HG03196 (cell line): Measurements from ENCODE around the gene ARHGAP27.

Experiments
- ATAC-seq: cut with Tn5 transposase; IDR thresholded peaks from one replicate; pipeline ENCODE4 v1.9.1; 2021; ENCODE audit not compliant: unreplicated experiment

The ARHGAP27 gene

DNA sequence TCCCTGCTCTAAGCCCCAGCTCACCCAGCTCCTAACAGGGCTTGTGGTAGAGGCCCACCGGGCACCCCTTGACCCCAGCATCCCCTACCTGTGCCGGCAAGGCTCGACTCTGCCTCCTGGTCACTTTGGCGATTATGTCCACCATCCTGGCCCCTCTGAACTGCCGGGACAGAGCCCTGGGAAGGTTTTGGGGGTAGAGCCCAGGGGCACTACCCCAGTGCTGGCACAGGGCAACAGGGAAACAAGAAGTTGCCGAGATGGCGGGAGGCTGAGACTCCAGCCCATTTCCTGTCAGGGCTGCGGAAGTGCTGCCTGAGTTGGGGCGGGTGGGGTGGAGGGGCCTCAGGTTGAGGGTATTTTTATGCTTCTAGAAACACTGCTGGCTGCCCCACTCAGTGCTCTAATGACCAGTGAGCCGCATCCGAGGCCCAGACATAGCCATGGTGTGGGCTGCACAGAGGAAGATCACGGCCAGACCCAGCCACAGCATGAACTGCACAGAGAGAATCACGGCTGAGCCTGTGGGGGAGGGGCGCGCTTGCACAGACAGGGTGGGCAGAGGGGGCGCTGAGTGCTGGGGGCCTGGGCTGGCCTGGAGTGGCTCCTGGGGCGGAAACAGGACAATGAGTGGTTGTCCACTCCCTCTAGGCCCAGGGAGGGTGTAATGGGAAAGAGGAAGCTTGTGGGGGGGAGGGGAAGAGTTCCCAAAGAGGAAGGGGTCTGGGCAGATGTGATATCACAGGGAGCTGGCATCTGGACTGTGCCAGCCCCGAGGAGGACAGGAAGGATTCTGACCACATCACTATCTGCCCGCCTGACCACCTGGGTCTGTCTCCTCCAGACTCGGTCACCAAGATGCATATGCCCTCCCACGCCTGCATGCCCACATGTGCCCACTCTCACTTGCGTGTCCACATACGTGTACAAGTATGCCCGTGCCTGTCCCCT is 22.3 kb downstream of the ARHGAP27 start:
- peak; percentile 53 for ATAC-seq

DNA sequence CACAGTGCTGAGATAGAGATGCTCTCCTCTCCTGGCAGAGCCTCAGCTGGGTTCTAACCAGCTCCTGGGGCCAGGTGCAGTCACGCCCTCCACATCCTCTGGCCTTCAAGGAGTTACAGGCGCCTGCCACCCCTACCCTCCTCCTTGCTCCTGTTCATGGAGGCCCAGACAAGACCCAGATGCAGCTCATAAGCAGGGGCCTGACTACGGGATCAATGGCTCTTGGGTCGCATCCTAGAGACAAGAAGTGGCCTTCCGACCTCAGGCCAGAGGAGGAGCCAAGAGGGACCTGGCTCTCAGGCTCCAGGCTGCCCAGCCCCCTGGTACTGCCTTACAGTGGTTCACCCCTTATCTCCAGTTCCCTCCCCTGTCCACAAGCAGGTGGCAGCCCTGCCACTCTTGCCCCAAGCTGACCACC is 23.0 kb downstream of the ARHGAP27 start:
- ATAC-seq: peak; percentile 3

GRCh38 chr17:45408611-45409421 is 23.9 kb downstream of the ARHGAP27 start:
- no peak for ATAC-seq

GRCh38 chr17:45406107-45406506 is 26.6 kb downstream of the ARHGAP27 start:
- no peak for ATAC-seq

GRCh38 chr17:45405250-45406086 is 27.2 kb downstream of the ARHGAP27 start:
- no peak for ATAC-seq

DNA sequence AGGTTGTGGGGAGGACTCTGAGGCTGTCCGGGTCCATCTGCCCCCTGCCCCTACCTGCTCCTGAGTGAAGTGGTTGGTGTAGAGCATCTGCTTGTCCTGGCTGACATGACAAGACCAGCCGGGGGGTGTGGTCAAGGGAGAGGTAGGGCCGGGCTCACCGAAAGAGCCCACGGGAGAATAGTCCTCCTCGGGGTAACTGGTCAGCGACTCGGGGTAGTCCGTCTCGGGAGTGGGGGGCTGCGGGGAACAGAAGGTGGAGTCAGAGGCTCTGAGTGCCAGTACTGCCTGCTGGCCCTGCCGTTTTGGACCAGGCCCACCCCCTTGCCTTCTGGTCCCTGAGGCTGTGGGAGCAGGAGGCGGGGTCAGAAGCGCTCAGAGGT is 27.8 kb downstream of the ARHGAP27 start:
- no peak for ATAC-seq

- no peak for ATAC-seq
Measured at GRCh38 chr17:45403906-45404490, 28.7 kb downstream of the ARHGAP27 start.

GRCh38 chr17:45402916-45403315 is 29.8 kb downstream of the ARHGAP27 start:
- no peak for ATAC-seq

DNA sequence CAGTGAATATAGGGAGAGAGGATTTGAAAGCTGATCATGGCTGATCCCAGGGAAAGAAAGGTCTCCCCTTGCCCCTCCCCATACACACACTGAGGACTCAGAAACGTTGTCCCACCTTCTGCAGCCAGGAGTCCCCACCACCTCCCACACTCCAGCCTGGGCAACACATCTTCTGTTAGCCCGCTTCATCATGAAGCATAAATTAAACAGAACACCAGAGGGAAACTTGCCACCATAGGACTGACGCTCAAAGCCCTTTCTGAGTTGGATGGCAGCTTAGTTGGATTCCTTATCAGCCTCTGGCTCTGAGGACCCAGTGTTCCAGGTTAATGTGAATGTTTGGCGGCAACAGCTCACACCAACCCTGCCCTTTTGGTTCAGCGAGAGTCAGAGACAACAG is 33.9 kb downstream of the ARHGAP27 start:
- no peak for ATAC-seq

DNA sequence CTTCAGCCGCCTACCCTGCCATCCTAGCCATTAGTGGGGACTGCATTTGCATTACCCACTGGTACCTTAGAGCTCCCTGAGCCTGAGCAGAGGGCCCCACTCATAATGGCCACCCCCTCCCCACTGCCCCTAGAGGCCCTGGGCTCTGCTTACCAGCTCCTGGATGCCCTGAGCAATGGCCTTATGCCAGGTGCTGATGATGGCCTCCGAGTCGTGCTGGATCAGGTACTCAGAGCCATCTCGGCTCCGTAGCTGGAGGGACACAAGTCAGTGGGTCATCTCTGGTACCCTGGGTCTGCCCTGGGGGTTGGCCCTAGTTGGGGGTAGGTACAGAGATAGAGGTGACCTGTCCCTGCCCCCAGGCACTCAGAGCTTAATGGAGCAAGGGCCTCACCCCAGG is 34.9 kb downstream of the ARHGAP27 start:
- no peak for ATAC-seq

DNA sequence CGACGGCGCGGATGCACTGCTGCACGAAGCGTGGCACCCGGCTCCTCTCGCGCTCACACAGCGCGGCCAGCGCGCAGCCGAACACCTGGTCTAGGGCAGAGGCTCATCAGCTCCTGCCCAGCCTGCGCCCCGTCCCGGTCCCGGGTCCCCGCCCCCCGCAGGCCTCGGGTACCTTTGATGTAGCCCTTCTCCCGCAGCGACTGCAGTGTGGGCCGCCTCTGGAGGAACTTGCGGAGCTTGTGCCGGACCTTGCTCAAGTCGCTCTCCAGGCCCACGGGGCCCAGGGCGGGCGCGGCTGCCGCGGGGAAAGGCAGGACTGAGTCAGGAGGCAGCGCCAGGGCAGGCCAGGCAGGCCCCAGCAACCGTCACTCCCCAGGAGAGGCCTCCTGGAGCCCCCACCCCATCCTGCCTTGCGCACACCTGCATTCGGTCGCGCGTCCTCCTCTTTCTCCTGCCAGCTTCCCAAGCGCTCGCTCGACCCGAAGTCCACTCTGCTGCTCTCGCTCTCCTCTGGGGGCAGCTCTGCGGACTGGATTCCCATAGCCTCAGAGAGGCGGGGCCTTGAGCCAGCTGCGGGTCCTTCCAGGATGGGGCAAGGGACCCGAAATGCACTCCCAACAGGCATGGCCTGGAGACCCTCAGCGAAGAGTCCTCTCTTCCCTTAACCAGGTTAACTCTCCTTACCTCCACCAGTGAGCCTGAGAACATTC is 36.0 kb downstream of the ARHGAP27 start:
- no peak for ATAC-seq

GRCh38 chr17:45395569-45396415 is 36.9 kb downstream of the ARHGAP27 start:
- no peak for ATAC-seq

DNA sequence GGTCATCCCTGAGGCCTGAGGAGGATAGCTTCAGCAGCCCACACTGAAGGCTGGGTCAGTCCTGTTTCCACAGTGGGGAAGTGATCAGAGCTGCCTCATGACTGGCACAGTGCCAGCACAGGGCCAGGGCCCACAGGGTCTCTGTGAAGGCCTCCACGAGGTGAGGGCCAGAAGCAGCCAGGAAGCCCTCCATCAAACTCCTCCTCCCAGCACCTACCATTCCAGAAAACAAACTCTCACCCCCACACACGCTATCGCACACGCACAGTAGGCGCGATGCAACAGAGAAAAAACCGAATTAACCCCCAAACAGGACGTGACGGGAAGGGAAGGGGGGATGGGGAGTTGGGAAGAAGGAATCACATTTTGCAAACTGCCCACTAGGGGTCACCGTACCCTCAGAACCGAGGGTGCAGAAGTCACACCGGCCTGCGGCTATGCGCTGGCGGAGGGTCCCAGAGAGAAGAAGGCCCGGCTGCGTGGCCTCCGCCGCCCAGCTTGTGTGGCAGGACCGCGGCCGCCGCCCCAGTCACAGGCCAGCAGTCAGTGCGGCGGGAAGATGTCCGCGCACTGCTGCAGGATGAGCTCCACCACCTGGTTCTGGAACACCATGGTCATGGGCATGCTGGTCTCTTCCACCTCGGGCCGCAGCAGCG is 37.6 kb downstream of the ARHGAP27 start:
- no peak for ATAC-seq

GRCh38 chr17:45394564-45394912 is 38.1 kb downstream of the ARHGAP27 start:
- no peak for ATAC-seq

- no peak for ATAC-seq
Measured at GRCh38 chr17:45394091-45394490, 38.6 kb downstream of the ARHGAP27 start.

GRCh38 chr17:45393411-45393810 is 39.3 kb downstream of the ARHGAP27 start:
- no peak for ATAC-seq

DNA sequence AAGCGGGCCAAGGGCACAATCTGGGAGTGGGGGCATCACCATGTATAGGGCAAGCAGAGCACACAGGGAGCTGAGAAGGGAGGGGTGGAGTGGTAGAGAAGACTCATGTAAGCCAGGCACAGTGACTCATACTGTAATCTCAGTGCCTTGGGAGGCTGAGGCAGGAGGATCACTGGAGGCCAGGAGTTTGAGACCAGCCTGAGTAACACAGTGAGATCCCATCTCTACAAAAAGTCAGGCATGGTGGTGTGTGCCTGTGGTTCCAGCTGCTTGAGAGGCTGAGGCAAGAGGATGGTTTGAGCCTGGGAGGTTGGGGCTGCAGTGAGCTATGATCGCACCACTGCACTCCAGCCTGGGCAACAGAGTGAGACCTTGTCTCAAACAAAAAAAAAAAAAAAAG is 40.8 kb downstream of the ARHGAP27 start:
- no peak for ATAC-seq

GRCh38 chr17:45391291-45391690 is 41.4 kb downstream of the ARHGAP27 start:
- no peak for ATAC-seq

DNA sequence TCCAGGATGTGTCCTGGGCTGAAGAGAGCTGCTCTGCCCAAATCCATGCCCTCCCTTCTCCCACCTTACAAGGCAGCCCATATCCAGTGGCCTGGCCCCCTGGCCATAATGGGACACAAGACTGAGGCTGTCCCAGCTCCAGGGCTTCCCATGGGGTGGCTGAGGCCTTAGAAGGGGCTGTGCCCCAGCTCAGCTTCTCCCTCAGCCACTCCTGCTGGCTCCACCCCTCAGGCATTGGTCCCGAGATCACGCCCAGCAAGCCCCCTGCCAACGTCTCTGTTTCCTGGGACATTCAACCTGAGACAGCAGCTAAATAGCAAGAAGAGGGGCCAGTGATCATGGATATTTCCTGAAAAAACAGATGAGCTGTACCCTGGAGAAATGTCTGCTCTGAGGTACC is 43.3 kb downstream of the ARHGAP27 start:
- no peak for ATAC-seq
